AG09319 (cell line): ENCODE data around the gene RASGRF2.

ENCODE experiments used
- DNase-seq: peaks from one replicate; pipeline ENCODE4 v3.0.0-alpha.2; 2010; ENCODE audit warnings: low read depth; ENCODE audit errors: extremely low read depth
- TF ChIP-seq, protein P1 (sequence below): IDR thresholded peaks from 2 replicates; pipeline ENCODE4 v1.5.1; 2011; ENCODE audit warnings: low read depth, mild to moderate bottlenecking, inconsistent platforms, low read length, moderate library complexity

The RASGRF2 gene, protein sequence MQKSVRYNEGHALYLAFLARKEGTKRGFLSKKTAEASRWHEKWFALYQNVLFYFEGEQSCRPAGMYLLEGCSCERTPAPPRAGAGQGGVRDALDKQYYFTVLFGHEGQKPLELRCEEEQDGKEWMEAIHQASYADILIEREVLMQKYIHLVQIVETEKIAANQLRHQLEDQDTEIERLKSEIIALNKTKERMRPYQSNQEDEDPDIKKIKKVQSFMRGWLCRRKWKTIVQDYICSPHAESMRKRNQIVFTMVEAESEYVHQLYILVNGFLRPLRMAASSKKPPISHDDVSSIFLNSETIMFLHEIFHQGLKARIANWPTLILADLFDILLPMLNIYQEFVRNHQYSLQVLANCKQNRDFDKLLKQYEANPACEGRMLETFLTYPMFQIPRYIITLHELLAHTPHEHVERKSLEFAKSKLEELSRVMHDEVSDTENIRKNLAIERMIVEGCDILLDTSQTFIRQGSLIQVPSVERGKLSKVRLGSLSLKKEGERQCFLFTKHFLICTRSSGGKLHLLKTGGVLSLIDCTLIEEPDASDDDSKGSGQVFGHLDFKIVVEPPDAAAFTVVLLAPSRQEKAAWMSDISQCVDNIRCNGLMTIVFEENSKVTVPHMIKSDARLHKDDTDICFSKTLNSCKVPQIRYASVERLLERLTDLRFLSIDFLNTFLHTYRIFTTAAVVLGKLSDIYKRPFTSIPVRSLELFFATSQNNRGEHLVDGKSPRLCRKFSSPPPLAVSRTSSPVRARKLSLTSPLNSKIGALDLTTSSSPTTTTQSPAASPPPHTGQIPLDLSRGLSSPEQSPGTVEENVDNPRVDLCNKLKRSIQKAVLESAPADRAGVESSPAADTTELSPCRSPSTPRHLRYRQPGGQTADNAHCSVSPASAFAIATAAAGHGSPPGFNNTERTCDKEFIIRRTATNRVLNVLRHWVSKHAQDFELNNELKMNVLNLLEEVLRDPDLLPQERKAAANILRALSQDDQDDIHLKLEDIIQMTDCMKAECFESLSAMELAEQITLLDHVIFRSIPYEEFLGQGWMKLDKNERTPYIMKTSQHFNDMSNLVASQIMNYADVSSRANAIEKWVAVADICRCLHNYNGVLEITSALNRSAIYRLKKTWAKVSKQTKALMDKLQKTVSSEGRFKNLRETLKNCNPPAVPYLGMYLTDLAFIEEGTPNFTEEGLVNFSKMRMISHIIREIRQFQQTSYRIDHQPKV (N-terminal part only)

GRCh38 chr5:80959768-80960442 is at the start of gene RASGRF2:
RASGRF2 (plus strand) TSS chr5:80960363; CDS start chr5:80960739, 376 bp downstream.
- TF ChIP-seq, protein P1, sequence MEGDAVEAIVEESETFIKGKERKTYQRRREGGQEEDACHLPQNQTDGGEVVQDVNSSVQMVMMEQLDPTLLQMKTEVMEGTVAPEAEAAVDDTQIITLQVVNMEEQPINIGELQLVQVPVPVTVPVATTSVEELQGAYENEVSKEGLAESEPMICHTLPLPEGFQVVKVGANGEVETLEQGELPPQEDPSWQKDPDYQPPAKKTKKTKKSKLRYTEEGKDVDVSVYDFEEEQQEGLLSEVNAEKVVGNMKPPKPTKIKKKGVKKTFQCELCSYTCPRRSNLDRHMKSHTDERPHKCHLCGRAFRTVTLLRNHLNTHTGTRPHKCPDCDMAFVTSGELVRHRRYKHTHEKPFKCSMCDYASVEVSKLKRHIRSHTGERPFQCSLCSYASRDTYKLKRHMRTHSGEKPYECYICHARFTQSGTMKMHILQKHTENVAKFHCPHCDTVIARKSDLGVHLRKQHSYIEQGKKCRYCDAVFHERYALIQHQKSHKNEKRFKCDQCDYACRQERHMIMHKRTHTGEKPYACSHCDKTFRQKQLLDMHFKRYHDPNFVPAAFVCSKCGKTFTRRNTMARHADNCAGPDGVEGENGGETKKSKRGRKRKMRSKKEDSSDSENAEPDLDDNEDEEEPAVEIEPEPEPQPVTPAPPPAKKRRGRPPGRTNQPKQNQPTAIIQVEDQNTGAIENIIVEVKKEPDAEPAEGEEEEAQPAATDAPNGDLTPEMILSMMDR = no peak
- DNase-seq = no peak

DNA sequence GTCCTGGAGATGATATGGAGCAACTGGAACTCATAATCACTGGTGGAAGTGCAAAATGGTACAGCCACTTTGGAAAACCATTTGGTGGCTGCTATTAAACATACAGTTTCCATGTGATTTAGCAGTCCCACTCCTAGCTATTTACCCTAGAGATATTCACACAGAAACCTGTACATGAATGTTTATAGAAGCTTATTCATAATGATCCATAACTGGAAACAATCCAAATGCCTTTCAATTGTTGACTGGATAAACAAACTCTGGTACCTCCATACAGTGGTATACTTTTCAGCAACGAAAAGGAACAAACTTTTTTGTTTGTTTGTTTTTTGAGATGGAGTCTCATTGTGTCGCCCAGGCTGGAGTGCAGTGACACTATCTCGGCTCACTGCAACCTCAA is 47.7 kb upstream of the RASGRF2 start:
- no peak for DNase-seq
- TF ChIP-seq, protein P1 = no peak

GRCh38 chr5:80915716-80916115 is 44.4 kb upstream of the RASGRF2 start:
- DNase-seq = no peak
- TF ChIP-seq, protein P1 = no peak

- TF ChIP-seq, protein P1 = no peak
- no peak for DNase-seq
These were observed 43.5 kb upstream of the RASGRF2 start for GRCh38 chr5:80916676-80917075.

GRCh38 chr5:80917631-80918030 is 42.5 kb upstream of the RASGRF2 start:
- TF ChIP-seq, protein P1 = no peak
- no peak for DNase-seq

- no peak for DNase-seq
- TF ChIP-seq, protein P1 = no peak
These were observed 40.4 kb upstream of the RASGRF2 start for GRCh38 chr5:80919678-80920196.
